HepG2 (cell line): ENCODE data around the gene AHSG. TPM values are rescaled to one million over a fixed set of nuclear protein-coding genes. Genes with fewer than 3 reads are reported as not detected.

Source experiments
- AGO1 ChIP-seq: fragments of 200-400 bp; formaldehyde crosslinking; IDR thresholded peaks from 2 replicates; pipeline ENCODE4 v1.6.1; 2017; ENCODE audit warnings: mild to moderate bottlenecking, low read depth, low read length, moderate library complexity; ENCODE audit not compliant: poor library complexity, severe bottlenecking
- CAMTA2 ChIP-seq: sonication (generic); formaldehyde crosslinking; IDR thresholded peaks from 2 replicates; pipeline ENCODE4 v1.4.0; 2020; ENCODE audit warnings: mild to moderate bottlenecking, missing genetic modification reagents, borderline replicate concordance
- HNF4G ChIP-seq, 2 experiments: sonication (generic) in 1 of 2; formaldehyde crosslinking in 1 of 2; IDR thresholded peaks; 2 replicates each; pipeline versions ENCODE4 v1.4.0 to v1.6.1; 2011 to 2020; ENCODE audit warnings: borderline replicate concordance in 2 of 2, low read depth in 2 of 2, mild to moderate bottlenecking in 2 of 2, low read length in 1 of 2, missing genetic modification reagents in 1 of 2, moderate library complexity in 1 of 2
- HOXD1 ChIP-seq: sonication (generic); formaldehyde crosslinking; IDR thresholded peaks from 2 replicates; pipeline ENCODE4 v1.5.0; 2020; ENCODE audit warnings: missing genetic modification reagents
- MIXL1 ChIP-seq: IDR thresholded peaks from 2 replicates; pipeline ENCODE4 v1.6.1; 2016
- PAXIP1 ChIP-seq: sonication (generic); formaldehyde crosslinking; conservative IDR thresholded peaks from 2 replicates; pipeline ENCODE4 v1.4.0; 2020; ENCODE audit warnings: mild to moderate bottlenecking, missing genetic modification reagents, moderate library complexity
- POLR2AphosphoS2 ChIP-seq: IDR thresholded peaks from 2 replicates; pipeline ENCODE4 v1.6.1; 2011; ENCODE audit warnings: low read depth, low read length, improper control_type of control experiment
- REL ChIP-seq: sonication (generic); formaldehyde crosslinking; conservative IDR thresholded peaks from 2 replicates; pipeline ENCODE4 v1.8.0; 2022; ENCODE audit warnings: mild to moderate bottlenecking, missing genetic modification reagents, moderate library complexity
- SNAPC4 ChIP-seq: sonication (generic); formaldehyde crosslinking; IDR thresholded peaks from 2 replicates; pipeline ENCODE4 v1.4.0; 2020; ENCODE audit warnings: mild to moderate bottlenecking, missing genetic modification reagents
- ZNF12 ChIP-seq: sonication (generic); formaldehyde crosslinking; IDR thresholded peaks from 2 replicates; pipeline ENCODE4 v1.5.0; 2020; ENCODE audit warnings: missing genetic modification reagents
- ZNF160 ChIP-seq: sonication (generic); formaldehyde crosslinking; IDR thresholded peaks from 2 replicates; pipeline ENCODE4 v1.8.0; 2022; ENCODE audit warnings: mild to moderate bottlenecking, inconsistent platforms, missing genetic modification reagents
- ZNF687 ChIP-seq: sonication (generic); formaldehyde crosslinking; IDR thresholded peaks from 2 replicates; pipeline ENCODE4 v1.5.1; 2020; ENCODE audit warnings: mild to moderate bottlenecking, missing genetic modification reagents, moderate library complexity
- polyA plus RNA-seq, 8 experiments: library from polyadenylated mRNA; depleted of rRNA in 3 of 8; stranded (reverse) in 7 of 8; unstranded in 1 of 8; fragments of >200 nt; fragmentation: Illumina TruSeq in 4 of 8; extraction: Trizol in 4 of 8; gene quantifications; 2 replicates each; pipeline versions ENCODE4 v1.2.1 to v1.2.3, GENCODE V29; 2011 to 2016; ENCODE audit warnings: low read depth in 4 of 8, missing spikeins in 1 of 8, mixed read lengths in 1 of 8; ENCODE audit not compliant: insufficient read depth in 1 of 8
- total RNA-seq, 5 experiments: library from RNA; depleted of rRNA; stranded (reverse); fragments of >200 nt; fragmentation: Illumina TruSeq; extraction: Trizol; gene quantifications; 2 replicates each; pipeline ENCODE4 v1.2.3, GENCODE V29; 2016; ENCODE audit warnings: low read depth in 1 of 5

AHSG gene
- total and polyA plus RNA-seq, 2 of the 13 experiments (the other 11 are each of a cell fraction or from before 2014, with no cell fraction given) = 2,043 to 19,152 TPM

GRCh38 chr3:186612721-186613636, at the start of gene AHSG (continued):
- peak; percentile 62; the same call in 1 of the 2 replicates for TF ChIP-seq SNAPC4
- peak; percentile 86 for TF ChIP-seq ZNF160 (CRISPR knock-in tag)
- peak; percentile 98 for TF ChIP-seq PAXIP1 (CRISPR knock-in tag)
- no peak for TF ChIP-seq POLR2AphosphoS2
- TF ChIP-seq HOXD1 (CRISPR knock-in tag) = peak; percentile 72; the same call in 1 of the 2 replicates
- no peak for TF ChIP-seq AGO1
- peak; percentile 100 for TF ChIP-seq HNF4G (IDR thresholded peaks at IDR 0.05; ENCODE audit: borderline replicate concordance, low read depth, low read length)
- peak; percentile 98 for TF ChIP-seq HNF4G (CRISPR knock-in tag; IDR thresholded peaks at IDR 0.05; ENCODE audit: borderline replicate concordance, low read depth)
- 0 out of 2 replicates have a peak, but pooled peaks have one; percentile 42 for TF ChIP-seq REL (CRISPR knock-in tag)
- TF ChIP-seq CAMTA2 (CRISPR knock-in tag) = 0 out of 2 replicates have a peak, but pooled peaks have one; percentile 57
- peak; percentile 58; the same call in 1 of the 2 replicates for TF ChIP-seq ZNF12 (CRISPR knock-in tag)
- TF ChIP-seq MIXL1 (CRISPR knock-in tag) = peak; percentile 48; the same call in 1 of the 2 replicates
- TF ChIP-seq ZNF687 (CRISPR knock-in tag) = peak; percentile 96
